Activated gamma-delta T cell treated with Interleukin-2 at 50 U/mL for 16 hours (primary cell): Measurements from ENCODE around the gene CSRP1.
"Not testable (repeated sequence)": the region's sequence is repeated elsewhere in the genome, so short reads cannot be mapped to it uniquely, and the experiment has no call there.

Experiments used
- DNase-seq: peaks from one replicate; pipeline ENCODE4 v3.0.0-alpha.2; 2020

CSRP1 gene

GRCh38 chr1:201537891-201538611, 31.1 kb upstream of the CSRP1 start:
- no peak for DNase-seq

- no peak for DNase-seq
Measured at GRCh38 chr1:201537467-201537866, 30.5 kb upstream of the CSRP1 start.

GRCh38 chr1:201537028-201537427, 30.1 kb upstream of the CSRP1 start:
- no peak for DNase-seq

- no peak for DNase-seq
Measured at GRCh38 chr1:201536558-201536957, 29.6 kb upstream of the CSRP1 start.

GRCh38 chr1:201535919-201536245, 29.0 kb upstream of the CSRP1 start:
- no peak for DNase-seq

GRCh38 chr1:201535046-201535918, 28.4 kb upstream of the CSRP1 start:
- no peak for DNase-seq

- no peak for DNase-seq
Measured at GRCh38 chr1:201533836-201534235, 26.9 kb upstream of the CSRP1 start.

- no peak for DNase-seq
Measured at GRCh38 chr1:201531551-201532425, 24.9 kb upstream of the CSRP1 start.

GRCh38 chr1:201530741-201531531, 24.0 kb upstream of the CSRP1 start:
- no peak for DNase-seq

- DNase-seq = no peak
Measured at GRCh38 chr1:201528631-201529252, 21.8 kb upstream of the CSRP1 start.

GRCh38 chr1:201527879-201528278, 21.0 kb upstream of the CSRP1 start:
- no peak for DNase-seq

- DNase-seq = no peak
Measured at GRCh38 chr1:201525193-201525778, 18.4 kb upstream of the CSRP1 start.

GRCh38 chr1:201520046-201520575, 13.2 kb upstream of the CSRP1 start:
- not testable (repeated sequence) for DNase-seq

- DNase-seq = no peak
Measured at GRCh38 chr1:201518071-201518470, 11.1 kb upstream of the CSRP1 start.

GRCh38 chr1:201517631-201518030, 10.7 kb upstream of the CSRP1 start:
- no peak for DNase-seq

- DNase-seq = no peak
Measured at GRCh38 chr1:201516511-201517127, 9.7 kb upstream of the CSRP1 start.

GRCh38 chr1:201515895-201516294, 9.0 kb upstream of the CSRP1 start:
- no peak for DNase-seq

- no peak for DNase-seq
Measured at GRCh38 chr1:201515062-201515750, 8.3 kb upstream of the CSRP1 start.

- DNase-seq = no peak
Measured at GRCh38 chr1:201514466-201514865, 7.5 kb upstream of the CSRP1 start.
